HG03060 (cell line): ENCODE measurements around the gene ETF1.
"Not testable (repeated sequence)": the region's sequence is repeated elsewhere in the genome, so short reads cannot be mapped to it uniquely, and the experiment has no call there.

Experiments
- ATAC-seq: cut with Tn5 transposase; IDR thresholded peaks from one replicate; pipeline ENCODE4 v1.9.1; 2021; ENCODE audit warnings: low read depth, moderate number of reproducible peaks; ENCODE audit not compliant: unreplicated experiment

The ETF1 gene

GRCh38 chr5:138492560-138493045 is 50.4 kb downstream of the ETF1 start:
- ATAC-seq = no peak

GRCh38 chr5:138491669-138492559 is 51.1 kb downstream of the ETF1 start:
- ATAC-seq = no peak

- ATAC-seq = no peak
These were observed 51.8 kb downstream of the ETF1 start for GRCh38 chr5:138491284-138491648.

- no peak for ATAC-seq
These were observed 52.3 kb downstream of the ETF1 start for GRCh38 chr5:138490648-138491283.

- ATAC-seq = no peak
These were observed 53.4 kb downstream of the ETF1 start for GRCh38 chr5:138489683-138490061.

GRCh38 chr5:138488481-138488945 is 54.5 kb downstream of the ETF1 start:
- no peak for ATAC-seq

GRCh38 chr5:138482638-138483037 is 60.4 kb downstream of the ETF1 start:
- no peak for ATAC-seq

- no peak for ATAC-seq
These were observed 66.1 kb downstream of the ETF1 start for GRCh38 chr5:138476918-138477317.

GRCh38 chr5:138473151-138473550 is 69.9 kb downstream of the ETF1 start:
- not testable (repeated sequence) for ATAC-seq

- ATAC-seq = no peak
These were observed 70.7 kb downstream of the ETF1 start for GRCh38 chr5:138472353-138472752.

GRCh38 chr5:138471052-138471361 is 72.0 kb downstream of the ETF1 start:
- ATAC-seq = no peak

GRCh38 chr5:138470322-138471051 is 72.5 kb downstream of the ETF1 start:
- no peak for ATAC-seq

GRCh38 chr5:138469540-138470321 is 73.3 kb downstream of the ETF1 start:
- no peak for ATAC-seq

- no peak for ATAC-seq
These were observed 74.0 kb downstream of the ETF1 start for GRCh38 chr5:138468966-138469539.

GRCh38 chr5:138468133-138468965 is 74.7 kb downstream of the ETF1 start:
- no peak for ATAC-seq

- ATAC-seq = no peak
These were observed 75.3 kb downstream of the ETF1 start for GRCh38 chr5:138467711-138468132.

GRCh38 chr5:138466900-138467710 is 75.9 kb downstream of the ETF1 start:
- no peak for ATAC-seq

- ATAC-seq = no peak
These were observed 76.7 kb downstream of the ETF1 start for GRCh38 chr5:138466125-138466899.
